Measurements from ENCODE around the gene TP53.
A peak's percentile ranks its signal among the peaks of the same experiment; 100 is the strongest.

The TP53 gene

DNA sequence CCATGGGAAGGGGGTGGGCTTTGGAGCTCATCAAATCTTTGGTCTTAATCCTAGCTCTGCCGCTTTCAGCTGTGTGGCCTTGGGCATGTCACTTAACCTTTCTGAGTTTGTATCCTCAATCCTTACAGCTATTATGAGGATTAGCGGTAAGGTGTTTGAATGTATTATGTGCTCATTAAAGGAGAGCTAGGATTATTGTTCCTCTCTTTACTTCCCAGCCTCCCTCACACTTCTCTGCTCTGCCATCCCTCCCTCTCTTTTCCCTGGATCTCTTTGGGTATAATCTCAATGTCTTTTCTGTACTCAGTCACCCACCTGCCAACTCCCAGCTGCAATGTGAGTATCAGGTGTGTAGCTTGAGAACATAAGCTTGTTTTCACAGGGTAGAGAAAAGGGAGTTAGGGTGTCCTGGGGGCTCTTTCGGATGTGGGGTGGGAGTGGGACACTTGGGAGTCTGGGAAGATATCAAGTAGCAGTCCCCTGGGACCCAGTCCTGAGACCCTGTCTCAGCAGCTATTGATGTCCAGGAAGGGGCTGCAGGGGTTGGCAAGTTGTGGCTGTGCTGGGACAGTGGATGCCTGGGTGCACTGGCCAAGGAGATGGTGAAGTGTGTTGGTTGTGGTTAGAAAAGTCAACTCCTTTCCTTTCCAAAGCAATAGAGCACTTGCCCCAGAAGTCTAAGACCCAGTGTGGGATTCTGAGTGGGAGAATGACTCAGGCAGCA is 19.5 kb upstream of the TP53 start:
- DNase-seq: no peak

DNA sequence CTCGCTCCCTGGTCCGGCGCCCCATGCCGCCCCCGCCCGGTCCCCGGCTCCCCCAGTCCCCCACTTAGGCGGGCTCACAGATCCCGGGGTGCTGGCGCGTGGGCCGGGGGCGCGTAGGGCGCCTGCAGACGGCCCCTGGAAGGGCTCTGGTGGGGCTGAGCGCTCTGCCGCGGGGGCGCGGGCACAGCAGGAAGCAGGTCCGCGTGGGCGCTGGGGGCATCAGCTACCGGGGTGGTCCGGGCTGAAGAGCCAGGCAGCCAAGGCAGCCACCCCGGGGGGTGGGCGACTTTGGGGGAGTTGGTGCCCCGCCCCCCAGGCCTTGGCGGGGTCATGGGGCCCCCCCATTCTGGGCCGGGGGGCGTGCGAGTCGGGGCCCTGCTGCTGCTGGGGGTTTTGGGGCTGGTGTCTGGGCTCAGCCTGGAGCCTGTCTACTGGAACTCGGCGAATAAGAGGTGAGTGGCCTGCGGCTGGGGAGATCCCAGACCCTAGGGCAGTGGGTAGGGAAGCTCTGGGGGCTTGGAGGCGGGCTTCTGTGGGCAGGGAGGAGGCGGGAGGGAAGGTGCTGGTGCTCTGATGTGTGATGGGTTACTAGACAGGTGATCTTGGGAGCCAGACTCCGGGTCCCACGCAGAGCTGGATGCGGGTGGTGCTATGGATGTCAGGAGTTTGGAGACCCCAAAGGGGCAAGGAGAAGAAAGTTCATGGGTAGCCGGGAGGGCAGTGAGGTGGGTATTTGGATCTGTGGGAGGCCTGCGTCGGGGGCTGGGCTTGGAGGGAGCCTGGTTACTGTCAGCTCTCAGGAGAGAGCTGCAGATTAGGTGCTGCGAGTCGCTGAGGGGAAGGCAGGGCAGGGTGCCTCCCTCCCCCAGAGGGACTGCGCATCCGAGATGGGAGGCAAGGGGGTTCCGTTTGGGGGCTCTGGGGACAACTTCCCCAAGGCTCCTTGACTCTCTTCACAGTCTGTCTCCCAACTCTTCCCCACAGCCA is 18.3 kb upstream of the TP53 start:
- no peak for DNase-seq

DNA sequence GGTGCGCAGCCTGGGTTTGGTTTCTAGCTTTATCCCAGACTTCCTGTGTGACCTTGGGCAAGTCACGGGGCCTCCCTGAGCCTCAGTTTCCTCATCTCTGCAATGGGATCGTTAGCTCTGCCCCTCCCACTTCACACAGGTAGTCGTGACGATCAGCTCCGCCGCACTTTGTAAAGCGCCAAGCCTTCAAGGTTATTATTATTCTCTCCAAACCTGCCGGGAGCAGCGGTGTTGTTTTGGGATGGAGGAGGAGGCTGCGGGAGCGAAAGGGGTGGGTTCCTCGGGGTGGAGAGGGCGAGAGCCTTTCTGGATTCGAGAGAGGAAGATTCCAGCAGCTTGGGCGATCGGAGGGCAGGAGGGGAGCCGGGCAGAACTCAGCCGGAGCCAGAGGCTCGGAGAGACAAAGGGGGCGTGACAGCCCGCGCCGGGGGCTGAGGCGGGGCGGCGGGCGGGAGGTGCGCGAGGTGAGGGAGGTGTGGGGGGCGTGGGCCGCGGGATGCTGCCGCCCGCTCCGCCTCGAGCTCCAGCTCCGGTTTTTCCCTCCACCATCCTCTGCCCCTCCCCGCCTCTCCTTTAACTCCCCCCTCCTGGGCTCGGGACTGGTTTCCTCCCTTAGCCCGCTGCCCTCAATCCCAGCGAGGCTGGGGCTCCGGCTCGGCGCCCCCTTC is 17.4 kb upstream of the TP53 start, which contains the start of gene EFNB3:
Gene EFNB3 (plus strand): TSS at position 602 of the 668 bp plus-strand sequence. CDS start 397 bp downstream, outside the sequence.
- DNase-seq: no peak

DNA sequence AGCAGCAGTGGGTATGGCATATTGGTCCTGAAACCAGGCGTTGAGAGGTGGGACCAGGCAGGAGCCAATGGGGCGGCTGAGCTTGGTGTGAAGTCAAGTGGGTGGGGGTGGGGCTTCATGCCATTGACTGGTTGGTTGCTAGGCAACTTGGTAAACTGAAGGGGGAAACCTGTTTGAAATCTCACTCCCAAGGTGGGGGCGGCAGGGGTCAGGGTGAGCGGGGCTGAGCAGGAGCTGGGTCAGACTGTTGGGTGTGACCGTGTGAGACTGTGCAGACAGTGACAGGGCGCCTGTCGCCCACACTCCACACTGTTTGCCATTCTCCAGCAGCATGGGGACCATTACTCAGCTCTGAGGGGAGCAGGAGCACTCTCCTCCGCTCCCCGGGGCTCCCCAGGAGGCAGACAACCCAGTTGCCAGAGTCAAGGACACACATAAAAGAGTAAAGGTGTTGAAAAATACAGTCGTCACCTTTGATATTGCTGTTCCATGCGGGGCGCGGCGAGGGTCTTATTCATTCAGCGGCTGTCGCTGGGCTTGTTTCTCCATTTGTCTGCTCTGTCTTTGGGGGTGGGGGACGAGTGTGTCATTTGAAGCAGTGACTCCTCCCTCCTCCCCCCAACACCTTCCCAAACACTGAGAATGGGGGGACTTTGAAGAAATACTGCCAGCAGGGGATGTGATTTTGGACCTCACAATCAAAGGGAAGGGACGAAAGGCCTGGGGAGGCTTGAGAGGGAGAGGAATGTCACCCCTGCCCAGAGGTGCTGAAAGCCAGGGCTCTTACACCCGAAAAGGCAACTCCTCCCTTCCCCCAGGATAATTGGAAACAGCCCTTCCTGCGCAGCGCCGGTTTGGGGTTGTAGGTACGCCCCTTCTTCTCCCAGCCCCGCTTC is 16.5 kb upstream of the TP53 start:
- no peak for DNase-seq

DNA sequence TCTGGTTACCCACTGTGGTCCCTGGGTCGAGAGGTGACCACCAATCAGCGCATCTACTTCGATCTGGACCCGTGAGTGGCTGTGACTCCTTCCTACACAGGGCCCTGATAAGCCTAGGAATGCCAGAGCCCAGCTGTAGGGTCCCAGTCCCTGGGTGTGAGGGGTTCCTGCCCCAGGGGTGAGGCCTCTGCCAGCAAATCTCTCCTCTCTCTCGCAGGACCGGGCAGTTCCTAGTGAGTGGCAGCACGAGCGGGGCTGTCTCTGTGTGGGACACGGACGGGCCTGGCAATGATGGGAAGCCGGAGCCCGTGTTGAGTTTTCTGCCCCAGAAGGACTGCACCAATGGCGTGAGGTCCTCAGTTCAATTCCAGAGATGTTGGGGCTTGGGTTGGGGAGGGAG is 15.5 kb upstream of the TP53 start:
- DNase-seq: no peak

DNA sequence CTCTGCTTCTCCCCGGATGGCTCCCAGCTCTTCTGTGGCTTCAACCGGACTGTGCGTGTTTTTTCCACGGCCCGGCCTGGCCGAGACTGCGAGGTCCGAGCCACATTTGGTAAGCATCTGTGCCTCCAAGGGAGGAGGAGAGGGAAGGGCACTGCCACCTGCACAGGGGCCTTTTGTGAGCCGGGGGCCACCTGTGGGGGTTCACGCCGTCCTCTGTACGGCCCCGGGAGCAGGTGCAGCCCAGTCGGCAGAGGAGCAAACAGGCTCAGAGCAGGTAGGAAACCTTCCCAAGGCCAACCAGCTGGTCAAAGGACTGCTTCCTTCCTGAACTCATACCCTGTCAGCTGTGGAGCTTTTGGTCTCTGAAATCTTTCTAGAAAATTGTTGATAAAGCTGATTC is 14.4 kb upstream of the TP53 start:
- DNase-seq: no peak

DNA sequence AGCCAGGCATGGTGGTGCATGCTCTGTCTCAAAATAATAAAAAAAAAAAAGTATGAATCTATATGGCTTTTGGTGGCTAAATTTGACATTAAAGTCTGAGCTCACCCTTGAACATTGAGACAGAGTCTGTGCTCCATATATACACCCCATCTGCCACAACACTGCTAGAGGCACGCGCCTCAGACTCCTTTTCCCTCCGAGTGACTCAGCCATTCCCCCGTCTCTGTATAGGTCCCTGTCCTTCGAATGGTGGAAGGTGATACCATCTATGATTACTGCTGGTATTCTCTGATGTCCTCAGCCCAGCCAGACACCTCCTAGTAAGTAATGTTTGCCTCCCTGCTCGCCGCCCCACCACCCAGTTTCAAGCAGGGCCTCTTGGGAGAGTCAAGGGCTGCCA is 13.2 kb upstream of the TP53 start:
- DNase-seq: no peak

DNA sequence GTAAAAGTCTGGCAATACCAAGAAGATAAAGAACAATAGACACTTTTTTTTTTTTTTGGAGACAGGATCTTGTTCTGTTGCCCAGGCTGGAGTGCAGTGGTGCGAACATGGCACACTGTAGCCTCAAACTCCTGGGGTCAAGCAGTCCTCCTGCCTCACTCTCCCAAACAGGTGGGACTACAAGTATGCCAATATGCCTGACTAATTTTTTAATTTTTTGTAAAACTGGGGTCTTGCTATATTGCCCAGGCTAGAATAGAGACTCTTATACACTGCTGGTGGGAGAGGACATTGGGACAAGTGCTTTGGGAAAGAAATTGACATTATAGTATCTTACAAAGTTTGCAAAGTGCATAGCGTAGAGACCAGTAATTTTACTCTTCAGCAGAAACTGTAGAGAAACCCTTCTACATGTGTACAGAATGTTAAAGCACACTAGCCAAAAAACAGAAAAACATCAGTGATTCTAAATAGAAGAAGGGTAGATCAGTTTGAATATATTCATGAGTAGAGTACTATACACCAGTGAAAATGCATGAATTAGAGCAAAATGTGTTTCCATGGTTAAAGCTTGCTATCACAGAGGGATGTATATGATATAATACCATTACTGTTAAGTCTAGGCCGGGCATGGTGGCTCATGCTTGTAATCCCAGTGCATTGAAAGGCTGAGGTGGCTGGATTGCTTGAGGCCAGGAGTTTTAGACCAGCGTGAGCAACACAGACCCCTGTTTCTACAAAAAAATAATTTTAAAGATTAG is 10.7 kb upstream of the TP53 start:
- DNase-seq: no peak

DNA sequence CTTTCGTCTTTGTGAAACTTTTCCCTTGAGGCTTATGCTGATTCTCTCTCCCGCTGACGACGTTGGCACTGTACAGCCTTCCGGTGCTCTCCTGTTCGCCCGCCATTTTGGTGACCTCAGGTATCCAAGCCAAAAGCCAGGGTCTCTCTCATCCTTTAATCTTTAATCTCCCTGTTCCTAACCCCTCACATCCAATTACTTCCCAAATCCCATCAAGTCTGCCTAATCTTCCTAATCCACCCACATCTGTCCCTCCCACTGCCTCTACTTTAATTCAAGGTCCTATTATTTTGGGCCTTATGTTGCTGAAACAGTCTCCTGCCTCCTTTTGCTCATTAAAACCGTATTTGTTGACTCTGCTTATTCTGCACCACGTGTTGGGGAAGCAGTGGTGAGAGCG is 8.3 kb upstream of the TP53 start:
- DNase-seq: no peak

DNA sequence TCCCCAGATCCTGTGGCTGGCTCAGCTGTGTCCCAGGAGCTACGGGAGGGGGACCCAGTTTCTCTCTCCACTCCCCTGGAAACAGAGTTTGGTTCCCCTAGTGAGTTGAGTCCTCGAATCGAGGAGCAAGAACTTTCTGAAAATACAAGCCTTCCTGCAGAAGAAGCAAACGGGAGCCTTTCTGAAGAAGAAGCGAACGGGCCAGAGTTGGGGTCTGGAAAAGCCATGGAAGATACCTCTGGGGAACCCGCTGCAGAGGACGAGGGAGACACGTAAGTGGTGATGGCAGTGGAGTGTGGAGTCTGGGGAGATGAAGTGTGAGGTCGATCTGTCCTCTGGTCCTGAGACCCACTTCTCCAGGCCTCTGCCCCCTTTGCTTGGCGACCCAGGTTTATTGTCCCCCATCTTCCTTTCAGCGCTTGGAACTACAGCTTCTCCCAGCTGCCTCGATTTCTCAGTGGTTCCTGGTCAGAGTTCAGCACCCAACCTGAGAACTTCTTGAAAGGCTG is 1.6 kb upstream of the TP53 start:
- no peak for DNase-seq

DNA sequence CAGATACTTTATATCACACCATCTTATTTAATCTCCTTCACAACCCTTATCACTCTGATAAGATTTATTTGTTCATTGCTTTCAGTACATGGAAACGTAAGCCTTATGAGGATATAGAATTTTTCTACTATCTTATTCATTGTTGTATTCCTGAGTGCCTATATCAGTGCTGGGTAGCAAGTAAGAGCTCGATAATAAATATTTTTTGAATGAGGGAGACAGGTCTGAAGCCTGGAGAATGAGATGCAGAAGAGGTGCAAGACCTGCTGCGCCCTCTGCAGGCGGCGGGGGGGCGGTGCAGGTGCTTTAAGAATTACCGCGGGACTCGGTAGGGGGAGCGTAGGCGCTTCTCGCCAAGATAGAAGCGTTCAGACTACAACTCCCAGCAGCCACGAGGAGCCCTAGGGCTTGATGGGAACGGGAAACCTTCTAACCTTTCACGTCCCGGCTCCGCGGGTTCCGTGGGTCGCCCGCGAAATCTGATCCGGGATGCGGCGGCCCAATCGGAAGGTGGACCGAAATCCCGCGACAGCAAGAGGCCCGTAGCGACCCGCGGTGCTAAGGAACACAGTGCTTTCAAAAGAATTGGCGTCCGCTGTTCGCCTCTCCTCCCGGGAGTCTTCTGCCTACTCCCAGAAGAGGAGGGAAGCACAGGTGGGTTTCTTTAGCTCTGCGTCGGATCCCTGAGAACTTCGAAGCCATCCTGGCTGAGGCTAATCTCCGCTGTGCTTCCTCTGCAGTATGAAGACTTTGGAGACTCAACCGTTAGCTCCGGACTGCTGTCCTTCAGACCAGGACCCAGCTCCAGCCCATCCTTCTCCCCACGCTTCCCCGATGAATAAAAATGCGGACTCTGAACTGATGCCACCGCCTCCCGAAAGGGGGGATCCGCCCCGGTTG is 868 bp upstream of the TP53 start, which contains the start of gene WRAP53:
Gene WRAP53 (plus strand): TSS at position 570 of the 900 bp plus-strand sequence. CDS start 172 bp downstream, at position 742.
- DNase-seq: peak; percentile 97

DNA sequence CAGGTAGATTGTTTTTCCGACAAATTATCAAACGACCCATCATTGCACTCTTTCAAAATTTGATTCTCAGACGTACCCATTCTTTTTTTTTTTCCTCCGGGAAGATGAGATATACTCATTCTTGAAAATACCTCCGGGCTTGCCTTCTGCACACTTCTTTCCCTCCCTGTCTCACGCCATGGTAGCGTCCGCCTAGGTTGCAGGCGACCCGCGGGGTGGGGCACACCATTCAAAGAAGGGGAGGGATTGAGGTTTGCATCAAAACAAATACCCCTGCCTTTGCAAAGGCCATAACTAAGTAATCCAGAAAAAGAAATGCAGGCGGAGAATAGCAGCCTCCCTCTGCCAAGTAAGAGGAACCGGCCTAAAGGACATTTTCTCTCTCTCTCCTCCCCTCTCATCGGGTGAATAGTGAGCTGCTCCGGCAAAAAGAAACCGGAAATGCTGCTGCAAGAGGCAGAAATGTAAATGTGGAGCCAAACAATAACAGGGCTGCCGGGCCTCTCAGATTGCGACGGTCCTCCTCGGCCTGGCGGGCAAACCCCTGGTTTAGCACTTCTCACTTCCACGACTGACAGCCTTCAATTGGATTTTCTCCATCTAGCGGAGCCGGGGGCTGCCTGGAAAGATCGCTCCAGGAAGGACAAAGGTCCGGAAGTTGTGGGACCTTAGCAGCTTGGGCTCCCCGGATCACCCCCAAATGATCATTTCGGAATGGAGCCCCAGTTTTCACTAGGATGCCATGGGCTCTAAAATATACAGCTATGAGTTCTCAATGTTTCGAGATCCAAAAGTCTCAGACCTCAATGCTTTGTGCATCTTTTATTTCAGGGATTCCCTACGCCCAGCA is 843 bp downstream of the TP53 start:
- peak; percentile 85 for DNase-seq

DNA sequence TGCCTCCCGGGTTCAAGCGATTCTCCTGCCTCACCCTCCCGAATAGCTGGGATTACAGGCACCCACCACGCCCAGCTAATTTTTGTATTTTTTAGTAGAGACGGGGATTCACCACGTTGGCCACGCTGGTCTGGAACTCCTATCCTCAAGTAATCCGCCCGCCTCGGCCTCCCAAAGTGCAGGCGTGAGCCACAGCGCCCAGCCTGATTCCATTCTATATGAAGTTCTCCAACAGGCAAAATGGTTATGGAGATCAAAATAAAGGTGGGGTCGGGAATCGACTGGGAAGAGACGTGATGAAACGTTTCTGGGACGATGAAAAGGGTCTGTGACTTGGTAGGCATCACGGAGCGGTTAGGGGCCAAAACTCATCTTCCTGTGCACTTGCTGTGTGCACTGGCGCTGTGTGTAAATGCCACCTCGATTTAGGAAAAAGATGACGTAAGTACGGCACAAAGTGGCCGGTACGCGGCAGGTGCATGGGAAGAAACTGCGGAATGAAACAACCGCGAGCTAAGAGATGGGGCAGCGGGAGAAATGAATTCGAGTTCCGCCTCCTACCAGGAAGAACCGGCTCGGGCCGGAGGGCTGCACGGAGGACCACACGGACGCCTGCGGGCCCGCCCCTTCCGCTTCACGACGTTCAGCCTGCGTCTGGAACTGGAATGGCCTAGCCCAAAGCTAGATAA is 1.6 kb downstream of the TP53 start:
- DNase-seq: peak; percentile 90

DNA sequence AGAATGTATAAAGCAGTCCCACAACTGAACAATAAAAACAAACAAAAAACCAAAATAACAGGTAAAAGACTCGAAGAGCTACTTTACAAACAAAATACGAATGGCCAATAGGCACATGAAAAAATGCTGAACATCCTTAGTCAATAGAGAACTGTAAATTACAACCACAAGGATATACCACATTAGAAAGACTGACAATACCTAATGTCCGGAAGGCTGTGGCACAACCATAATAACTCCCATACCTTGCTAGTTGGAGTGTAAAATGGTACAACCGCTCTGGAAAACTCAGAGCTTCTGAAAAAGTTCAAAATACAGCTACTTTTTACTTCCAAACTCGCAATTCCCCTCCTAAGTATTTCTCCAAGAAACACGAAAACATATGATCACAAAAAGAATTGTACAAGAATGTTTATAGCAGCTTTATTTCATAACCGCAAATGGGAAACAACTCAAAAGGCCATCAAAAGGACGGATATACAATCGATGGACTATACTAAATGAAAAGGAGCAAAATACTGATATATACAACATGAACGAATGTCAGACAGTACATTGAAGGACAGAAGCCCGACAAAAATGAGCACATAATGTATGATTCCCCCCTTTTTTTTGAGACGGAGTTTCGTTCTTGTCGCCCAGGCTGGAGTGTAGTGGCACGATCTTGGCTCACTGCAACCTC is 2.3 kb downstream of the TP53 start:
- DNase-seq: peak; percentile 34

DNA sequence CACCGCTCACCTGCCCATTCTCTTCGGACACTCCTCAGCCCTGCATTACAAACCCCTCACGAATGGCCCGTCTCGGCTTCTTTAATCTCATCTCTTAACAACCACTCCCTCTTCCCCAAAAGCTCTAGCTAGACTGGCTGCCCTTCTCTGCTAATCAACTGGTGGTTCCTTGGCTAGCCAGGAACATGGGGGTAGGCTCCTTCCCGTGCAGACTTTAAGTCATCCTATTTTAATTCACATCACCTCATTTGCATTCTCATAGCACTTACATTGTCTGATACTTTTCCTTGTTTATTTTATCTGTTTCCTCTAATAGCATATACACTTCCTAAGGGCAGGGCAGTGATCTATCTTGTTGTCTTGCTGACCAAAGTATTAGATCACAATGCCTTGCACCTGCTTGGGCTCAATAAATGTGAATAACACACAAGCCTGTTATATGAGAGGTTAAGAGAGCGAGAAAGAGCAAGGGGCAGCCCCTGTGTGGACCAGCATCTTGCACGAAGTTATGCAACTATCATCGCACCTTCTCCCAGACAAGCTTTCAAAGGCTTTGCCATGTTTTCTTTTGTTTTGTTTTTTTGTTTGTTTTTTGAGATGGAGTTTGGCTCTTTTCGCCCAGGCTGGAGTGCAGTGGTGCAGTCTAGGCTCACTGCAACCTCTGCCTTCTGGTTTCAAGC is 9.8 kb downstream of the TP53 start:
- DNase-seq: no peak

DNA sequence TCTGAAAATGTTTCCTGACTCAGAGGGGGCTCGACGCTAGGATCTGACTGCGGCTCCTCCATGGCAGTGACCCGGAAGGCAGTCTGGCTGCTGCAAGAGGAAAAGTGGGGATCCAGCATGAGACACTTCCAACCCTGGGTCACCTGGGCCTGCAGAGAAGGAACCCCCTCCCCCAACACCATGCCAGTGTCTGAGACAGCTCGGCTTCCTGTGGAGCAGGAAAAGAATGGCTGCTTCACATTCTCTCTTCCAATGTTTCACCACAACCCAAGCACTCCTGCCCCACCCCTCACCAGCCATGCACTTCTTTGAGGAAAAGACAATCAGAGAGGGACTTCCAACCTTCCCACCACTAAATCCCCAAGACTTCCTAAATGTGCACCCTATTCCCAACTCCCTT is 10.8 kb downstream of the TP53 start:
- DNase-seq: no peak

DNA sequence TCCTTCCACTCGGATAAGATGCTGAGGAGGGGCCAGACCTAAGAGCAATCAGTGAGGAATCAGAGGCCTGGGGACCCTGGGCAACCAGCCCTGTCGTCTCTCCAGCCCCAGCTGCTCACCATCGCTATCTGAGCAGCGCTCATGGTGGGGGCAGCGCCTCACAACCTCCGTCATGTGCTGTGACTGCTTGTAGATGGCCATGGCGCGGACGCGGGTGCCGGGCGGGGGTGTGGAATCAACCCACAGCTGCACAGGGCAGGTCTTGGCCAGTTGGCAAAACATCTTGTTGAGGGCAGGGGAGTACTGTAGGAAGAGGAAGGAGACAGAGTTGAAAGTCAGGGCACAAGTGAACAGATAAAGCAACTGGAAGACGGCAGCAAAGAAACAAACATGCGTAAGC is 12.4 kb downstream of the TP53 start:
- DNase-seq: no peak
